K562 (cell line): ENCODE data around the gene SPTLC1. TPM values are rescaled to one million over a fixed set of nuclear protein-coding genes. Genes with fewer than 3 reads are reported as not detected.
A peak's percentile ranks its signal among the peaks of the same experiment; 100 is the strongest.

Experiments
- ATAC-seq: fragments of 200-7000 bp; cut with Tn5 transposase; 3 replicates; pipeline ENCODE4 v1.9.1; 2020; ENCODE audit warnings: moderate library complexity
- BruUV-seq: library from RNA; stranded (reverse); fragments of 400-500 nt; replicated peaks from 2 replicates; lab custom pipeline; 2021; lab: Mats Ljungman, UMichigan
- CTCF ChIA-PET: fragments of 300-600 bp; formaldehyde crosslinking; extraction: SDS; loops from one replicate; lab custom pipeline; 2021; ENCODE audit warnings: low intra/inter-chr PET ratio; lab: Yijun Ruan, JAX
- POLR2A ChIA-PET: fragments of 300-600, 350-650 bp; sonication (Branson Sonifier 250); formaldehyde crosslinking; extraction: SDS; loops from one replicate; lab custom pipeline; 2021; ENCODE audit warnings: antibody characterized with exemption, inconsistent platforms; lab: Yijun Ruan, JAX
- DNase-seq, 4 experiments: peaks; one replicate each; pipeline versions ENCODE4 v3.0.0 to v3.0.0-alpha.2; 2011 to 2018; ENCODE audit warnings: low spot score in 3 of 4, mixed read lengths in 3 of 4; ENCODE audit errors: extremely low read depth in 1 of 4
- FAIRE-seq: peaks from 2 replicates; lab custom pipeline; 2011; peaks lifted over from hg19 to GRCh38; lab: Jason Lieb, UNC
- H2AFZ ChIP-seq: 2 replicates; pipeline ENCODE4 v1.6.0; 2011; ENCODE audit warnings: low read depth, low read length, control low read depth, inconsistent platforms
- H3K27ac ChIP-seq: fragments of 200-600 bp; 3 replicates; pipeline ENCODE4 v1.8.0; 2011; ENCODE audit warnings: low read depth, mild to moderate bottlenecking, control low read depth, inconsistent platforms, low read length, moderate library complexity, mixed read lengths; ENCODE audit errors: extremely low read depth
- H3K27me3 ChIP-seq, 2 experiments: fragments of 300-600 bp in 1 of 2; 2 replicates in 1 of 2; 3 replicates in 1 of 2; pipeline versions ENCODE4 v1.6.0 to v1.8.0; 2011; ENCODE audit warnings: inconsistent platforms in 2 of 2, low read length in 2 of 2, mild to moderate bottlenecking in 1 of 2, mixed read lengths in 1 of 2, moderate library complexity in 1 of 2; ENCODE audit not compliant: control insufficient read depth in 2 of 2, insufficient read depth in 2 of 2
- H3K36me3 ChIP-seq: fragments of 300-600 bp; 3 replicates; pipeline ENCODE4 v1.8.0; 2011; ENCODE audit warnings: mild to moderate bottlenecking, low read length, inconsistent platforms; ENCODE audit not compliant: control insufficient read depth, insufficient read depth
- H3K4me1 ChIP-seq, 2 experiments: fragments of 200-600 bp in 1 of 2; replicated peaks in 1 of 2; 2 replicates in 1 of 2; 3 replicates in 1 of 2; pipeline versions ENCODE4 v1.5.1 to v1.8.0; 2011; ENCODE audit warnings: inconsistent platforms in 2 of 2, low read length in 2 of 2, mild to moderate bottlenecking in 1 of 2, mixed read lengths in 1 of 2, moderate library complexity in 1 of 2; ENCODE audit not compliant: control insufficient read depth in 2 of 2, insufficient read depth in 2 of 2
- H3K4me2 ChIP-seq: 2 replicates; pipeline ENCODE4 v1.6.1; 2011; ENCODE audit warnings: low read length, control low read depth, inconsistent platforms, mixed read lengths; ENCODE audit not compliant: insufficient read depth
- H3K4me3 ChIP-seq: fragments of 200-600 bp; sonication (generic), shearing (Covaris generic); 2 replicates; pipeline ENCODE4 v1.5.1; 2016; ENCODE audit warnings: control low read depth, inconsistent platforms
- H3K79me2 ChIP-seq: fragments of 200-600 bp; 3 replicates; pipeline ENCODE4 v1.8.0; 2011; ENCODE audit warnings: low read length, inconsistent platforms; ENCODE audit not compliant: control insufficient read depth, insufficient read depth
- H3K9ac ChIP-seq, 2 experiments: 2 replicates each; pipeline versions ENCODE4 v1.6.0 to v1.6.1; 2011; ENCODE audit warnings: low read depth in 2 of 2, low read length in 2 of 2, control low read depth in 1 of 2, inconsistent platforms in 1 of 2, mild to moderate bottlenecking in 1 of 2, mixed read lengths in 1 of 2; ENCODE audit not compliant: insufficient read depth in 1 of 2
- H3K9me1 ChIP-seq: one replicate; pipeline ENCODE4 v1.6.0; 2011; ENCODE audit warnings: inconsistent platforms, mild to moderate bottlenecking, low read length, moderate library complexity; ENCODE audit not compliant: control insufficient read depth, insufficient read depth
- H3K9me3 ChIP-seq: replicated peaks from 2 replicates; pipeline ENCODE4 v1.5.1; 2011; ENCODE audit warnings: low read depth, low read length, inconsistent platforms; ENCODE audit not compliant: control insufficient read depth, insufficient read depth
- H4K20me1 ChIP-seq: replicated peaks from 2 replicates; pipeline ENCODE4 v1.6.1; 2011; ENCODE audit warnings: low read length, inconsistent platforms, mixed read lengths; ENCODE audit not compliant: control insufficient read depth, insufficient read depth
- ATF1 ChIP-seq, 2 experiments: fragments of 450-650 bp in 1 of 2; IDR thresholded peaks; 2 replicates each; pipeline ENCODE4 v1.6.1; 2016; ENCODE audit warnings: missing compliant biosample characterization in 1 of 2, missing genetic modification characterization in 1 of 2
- CBFA2T2 ChIP-seq: fragments of 450-650 bp; conservative IDR thresholded peaks from 2 replicates; pipeline ENCODE4 v1.6.1; 2017; ENCODE audit warnings: mild to moderate bottlenecking
- DPF2 ChIP-seq: fragments of 450-650 bp; IDR thresholded peaks from 2 replicates; pipeline ENCODE4 v1.6.1; 2016
- E2F3 ChIP-seq: fragments of 250-450 bp; sonication (Bioruptor Pico); IDR thresholded peaks from 2 replicates; pipeline ENCODE4 v1.4.0; 2020; ENCODE audit warnings: mild to moderate bottlenecking
- FOXK2 ChIP-seq, 2 experiments: fragments of 450-650 bp; IDR thresholded peaks in 1 of 2; conservative IDR thresholded peaks in 1 of 2; 2 replicates each; pipeline ENCODE4 v1.6.1; 2016; ENCODE audit warnings: low read depth in 2 of 2, mild to moderate bottlenecking in 1 of 2
- FOXM1 ChIP-seq, 2 experiments: fragments of 450-650 bp in 1 of 2; sonication (generic) in 1 of 2; formaldehyde crosslinking in 1 of 2; IDR thresholded peaks; 2 replicates each; pipeline versions ENCODE4 v1.6.1 to v1.9.0; 2017 to 2022; ENCODE audit warnings: low read depth in 2 of 2, mild to moderate bottlenecking in 2 of 2, missing genetic modification reagents in 1 of 2, moderate library complexity in 1 of 2
- JUN ChIP-seq, 2 experiments: sonication (generic) in 1 of 2; formaldehyde crosslinking in 1 of 2; IDR thresholded peaks; 2 replicates each; pipeline versions ENCODE4 v1.6.1 to v1.8.0; 2012 to 2022; ENCODE audit warnings: borderline replicate concordance in 2 of 2, mild to moderate bottlenecking in 2 of 2, improper control_type of control experiment in 1 of 2, low read depth in 1 of 2, low read length in 1 of 2, missing genetic modification reagents in 1 of 2
- L3MBTL2 ChIP-seq: fragments of 450-650 bp; IDR thresholded peaks from 2 replicates; pipeline ENCODE4 v1.6.1; 2016; ENCODE audit warnings: mild to moderate bottlenecking, moderate library complexity
- MAZ ChIP-seq, 2 experiments: fragments of 450-650 bp in 1 of 2; sonication (generic) in 1 of 2; formaldehyde crosslinking; IDR thresholded peaks in 1 of 2; conservative IDR thresholded peaks in 1 of 2; 2 replicates each; pipeline versions ENCODE4 v1.4.0 to v1.5.0; 2020; ENCODE audit warnings: mild to moderate bottlenecking in 1 of 2, missing genetic modification reagents in 1 of 2
- RNF2 ChIP-seq: sonication (generic); IDR thresholded peaks from 2 replicates; pipeline ENCODE4 v1.6.1; 2016
- SMAD4 ChIP-seq: fragments of 250-450 bp; sonication (Bioruptor Pico); conservative IDR thresholded peaks from 2 replicates; pipeline ENCODE4 v1.8.0; 2021; ENCODE audit warnings: inconsistent platforms, mild to moderate bottlenecking, moderate library complexity
- TAL1 ChIP-seq: fragments of 450-650 bp; IDR thresholded peaks from 2 replicates; pipeline ENCODE4 v1.6.1; 2016; ENCODE audit warnings: mild to moderate bottlenecking
- ZC3H11A ChIP-seq: IDR thresholded peaks from 2 replicates; pipeline ENCODE4 v1.6.1; 2012; ENCODE audit warnings: low read depth, low read length, improper control_type of control experiment
- ZNF436 ChIP-seq: fragments of 250-450, 450-650 bp; sonication (Bioruptor Pico); formaldehyde crosslinking; IDR thresholded peaks from 2 replicates; pipeline ENCODE4 v1.7.0; 2020; ENCODE audit warnings: mild to moderate bottlenecking
- WGBS: fragments of 100-300 bp; shearing (Covaris generic); methylation state at CpG from one replicate; pipeline ENCODE4 v1.1.6; 2016; ENCODE audit warnings: low coverage, mixed read lengths; ENCODE audit not compliant: insufficient coverage; ENCODE audit errors: missing lambda C conversion rate; 5-methylcytosine and 5-hydroxymethylcytosine counted together
- in situ Hi-C: fragments of 300-500 bp; cut with MboI; formaldehyde crosslinking; loops from 4 replicates; pipeline ENCODE4 v1.15.0; 2018; ENCODE audit warnings: inconsistent platforms, mixed read lengths
- intact Hi-C: fragments of 100-400 bp; cut with micrococcal nuclease; formaldehyde crosslinking; loops from 2 replicates; pipeline ENCODE4 v1.14.2; 2022
- polyA plus RNA-seq, 8 experiments: library from polyadenylated mRNA; depleted of rRNA in 4 of 8; stranded (reverse) in 5 of 8; unstranded in 3 of 8; fragments of >200 nt; fragmentation: Nextera tagmentation in 2 of 8; fragmentation: Illumina TruSeq in 1 of 8; extraction: Ambion mirVana in 2 of 8; extraction: Trizol in 1 of 8; gene quantifications; 2 replicates each; pipeline versions ENCODE4 v1.2.1 to v1.2.3, GENCODE V29; 2011 to 2014; ENCODE audit warnings: inconsistent platforms in 1 of 8, missing spikeins in 1 of 8
- total RNA-seq, 7 experiments: library from RNA; depleted of rRNA in 6 of 7; stranded (reverse); fragments of >200 nt in 6 of 7; fragmentation: Illumina TruSeq in 2 of 7; extraction: Trizol in 2 of 7; gene quantifications; 2 replicates each; pipeline versions ENCODE4 v1.2.1 to v1.2.3, GENCODE V29; 2011 to 2021; ENCODE audit warnings: low replicate concordance in 1 of 7

SPTLC1 gene
- total and polyA plus RNA-seq, 9 of the 15 experiments (the other 6 are each of a cell fraction or from before 2014, with no cell fraction given): 58.8 to 125 (median 84.5) TPM

GRCh38 chr9:92047500-92047899 lies 67.7 kb downstream of the SPTLC1 start (continued):
- TF ChIP-seq FOXM1 (IDR thresholded peaks at IDR 0.05; ENCODE audit: low read depth): 0 out of 2 replicates have a peak, but pooled peaks have one; percentile 16
- TF ChIP-seq FOXM1 (CRISPR knock-in tag; IDR thresholded peaks at IDR 0.05; ENCODE audit: low read depth): no peak
- no peak for TF ChIP-seq FOXK2 (conservative IDR thresholded peaks at IDR 0.05 in 1 of 2, IDR thresholded peaks at IDR 0.05 in 1 of 2; ENCODE audit: low read depth in 2 of 2)
- TF ChIP-seq MAZ (CRISPR knock-in tag; conservative IDR thresholded peaks at IDR 0.05 in 1 of 2, IDR thresholded peaks at IDR 0.05 in 1 of 2): no peak
- no peak for TF ChIP-seq E2F3 (CRISPR knock-in tag)
- TF ChIP-seq, all 486 proteins: peak for 10

GRCh38 chr9:92046676-92047075 lies 68.5 kb downstream of the SPTLC1 start:
- no peak for DNase-seq
- no peak for ATAC-seq
- Histone ChIP-seq H3K79me2 (no peaks in the 10 kb centered on the region), H3K4me1 (peaks cover 15 to 41% of the 10 kb centered on the region in 2 experiments), H3K9me1 (no peaks in the 10 kb centered on the region), H2AFZ (no peak overlapping the region), H3K4me3 (no peak overlapping the region), H4K20me1 (no peaks in the 10 kb centered on the region), H3K9me3 (peaks cover 9% of the 10 kb centered on the region), H3K9ac (no peak overlapping the region), H3K36me3 (peaks cover 94% of the 10 kb centered on the region), H3K27me3 (no peaks in the 10 kb centered on the region), H3K27ac (no peak overlapping the region), H3K4me2 (no peak overlapping the region)
- CTCF ChIA-PET: no interaction called here
- TF ChIP-seq CBFA2T2: no peak
- TF ChIP-seq SMAD4 (CRISPR knock-in tag): no peak
- TF ChIP-seq ATF1 (CRISPR knock-in tag; IDR thresholded peaks at IDR 0.05): no peak
- no peak for TF ChIP-seq ATF1 (tag; IDR thresholded peaks at IDR 0.05)
- no peak for TF ChIP-seq ZC3H11A
- no peak for TF ChIP-seq L3MBTL2
- TF ChIP-seq ZNF436: no peak
- no peak for TF ChIP-seq DPF2
- TF ChIP-seq JUN (IDR thresholded peaks at IDR 0.05; ENCODE audit: borderline replicate concordance, low read depth, low read length): no peak
- TF ChIP-seq JUN (CRISPR knock-in tag; IDR thresholded peaks at IDR 0.05; ENCODE audit: borderline replicate concordance): no peak
- TF ChIP-seq RNF2: no peak
- no peak for TF ChIP-seq TAL1
- in situ Hi-C loops: no loop called here
- BruUV-seq: no TSS peak
- intact Hi-C loops: no loop called here
- POLR2A ChIA-PET: interaction anchor here (0.6 to 1.0 kb wide), 2 partner anchors 8 to 12 kb away, joined by 3 read pairs; no protein-coding TSS in a partner anchor
- no peak for FAIRE-seq
- 59% methylated on average over 3 of the region's 3 CpGs for WGBS
